Limb (tissue), 2 donors: Measurements from ENCODE around the gene PCP2.

Source experiments
- DNase-seq, 2 donors: peaks; one replicate each; pipeline ENCODE4 v3.0.0-alpha.2; 2016; ENCODE audit errors: extremely low spot score in 2 of 2

The PCP2 gene

GRCh38 chr19:7638802-7639465 lies 5.4 kb upstream of the PCP2 start:
- DNase-seq: no peak

- no peak for DNase-seq
Observed at GRCh38 chr19:7637374-7638256, 4.1 kb upstream of the PCP2 start.

- peak in 1 of 2 donors; percentile 51 for DNase-seq
Observed at GRCh38 chr19:7636691-7637373, 3.3 kb upstream of the PCP2 start, which contains the start of gene STXBP2. Gene STXBP2 (plus strand): TSS chr19:7637110. CDS start chr19:7637150, 40 bp downstream.

- DNase-seq: no peak
Observed at GRCh38 chr19:7636317-7636690, 2.8 kb upstream of the PCP2 start.

- no peak for DNase-seq
Observed at GRCh38 chr19:7635670-7636069, 2.2 kb upstream of the PCP2 start.

GRCh38 chr19:7632340-7633203 lies 947 bp downstream of the PCP2 start:
- no peak for DNase-seq

- DNase-seq: no peak
Observed at GRCh38 chr19:7631577-7631976, 1.9 kb downstream of the PCP2 start.

GRCh38 chr19:7629347-7630054 lies 4.0 kb downstream of the PCP2 start, which contains the start of the genes PET100 and XAB2:
Gene PET100 (plus strand): TSS chr19:7629793. CDS start chr19:7629834, 41 bp downstream.
Gene XAB2 (minus strand): TSS chr19:7629545. CDS start chr19:7629527, 18 bp downstream.
- peak; percentile 97 to 98 for DNase-seq

GRCh38 chr19:7628589-7629311 lies 4.8 kb downstream of the PCP2 start:
- DNase-seq: no peak

- DNase-seq: no peak
Observed at GRCh38 chr19:7627166-7627565, 6.4 kb downstream of the PCP2 start.

GRCh38 chr19:7625763-7626372 lies 7.7 kb downstream of the PCP2 start:
- DNase-seq: no peak

- no peak for DNase-seq
Observed at GRCh38 chr19:7624810-7625209, 8.7 kb downstream of the PCP2 start.

- no peak for DNase-seq
Observed at GRCh38 chr19:7623725-7624603, 9.6 kb downstream of the PCP2 start.

GRCh38 chr19:7622933-7623685 lies 10.4 kb downstream of the PCP2 start:
- DNase-seq: no peak

- DNase-seq: no peak
Observed at GRCh38 chr19:7620442-7621412, 12.8 kb downstream of the PCP2 start.
